DMS79 treated with DMSO at 0.1 percent for 48 hours (cell line): ENCODE results near the gene ARPP19.
"Not testable (repeated sequence)": the region's sequence is repeated elsewhere in the genome, so short reads cannot be mapped to it uniquely, and the experiment has no call there.

Source experiments
- DNase-seq: peaks from one replicate; lab custom pipeline; 2025; lab: John Stamatoyannopoulos, UW

ARPP19 gene

DNA sequence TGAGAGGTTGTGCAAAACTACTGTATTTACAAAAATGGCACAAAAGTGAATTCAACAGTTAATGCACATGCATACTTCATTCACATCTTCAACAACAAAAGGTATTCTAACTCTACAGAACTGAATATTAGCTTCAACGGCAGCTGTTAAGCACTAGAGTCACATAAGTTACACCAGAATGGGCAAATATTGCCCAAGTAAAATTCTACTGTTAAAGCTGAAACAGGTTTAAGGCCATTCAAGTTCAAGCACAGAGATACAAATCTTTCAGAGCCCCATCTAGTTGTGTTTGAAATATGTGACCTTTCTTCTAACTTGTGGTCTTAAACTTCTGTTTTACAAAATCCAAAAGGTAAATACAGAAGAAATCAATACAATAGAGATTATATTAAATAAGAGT lies 17.6 kb downstream of the ARPP19 start:
- DNase-seq = not testable (repeated sequence)

DNA sequence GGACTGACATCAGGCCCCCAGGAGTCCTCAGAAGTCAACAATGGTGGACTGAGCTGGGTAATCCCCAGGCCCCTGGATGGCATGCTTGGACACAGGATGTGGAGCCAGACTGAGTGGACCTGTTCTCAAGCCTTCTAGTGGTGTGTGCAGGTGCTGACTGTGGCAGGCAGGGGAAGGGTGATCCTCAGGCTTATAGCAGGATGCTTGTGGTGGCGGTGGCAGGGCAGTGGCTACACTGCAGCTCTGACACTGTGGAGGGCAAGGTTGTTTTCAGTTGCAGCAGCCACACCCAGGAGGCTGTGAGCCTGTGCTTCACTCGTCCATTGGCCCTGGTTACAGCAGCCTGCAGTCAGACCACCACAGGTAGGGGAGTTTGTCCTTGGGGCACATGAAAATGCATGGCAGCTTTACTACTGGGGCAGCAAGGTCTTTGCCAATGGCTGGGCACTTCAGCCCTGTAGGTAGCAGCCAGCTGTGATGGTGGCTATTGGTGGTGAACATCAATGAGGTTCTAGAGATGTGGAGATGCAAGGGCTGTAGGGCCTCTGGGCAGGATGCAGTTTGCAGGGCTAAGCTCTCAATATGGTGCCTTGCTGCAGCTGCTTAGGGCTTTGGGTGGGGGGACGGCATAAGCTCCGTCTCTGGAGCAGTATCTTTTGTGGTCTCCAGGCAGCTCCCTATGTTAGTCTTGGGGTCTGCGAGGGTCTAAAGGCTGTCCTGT lies 22.6 kb downstream of the ARPP19 start:
- DNase-seq = no peak

DNA sequence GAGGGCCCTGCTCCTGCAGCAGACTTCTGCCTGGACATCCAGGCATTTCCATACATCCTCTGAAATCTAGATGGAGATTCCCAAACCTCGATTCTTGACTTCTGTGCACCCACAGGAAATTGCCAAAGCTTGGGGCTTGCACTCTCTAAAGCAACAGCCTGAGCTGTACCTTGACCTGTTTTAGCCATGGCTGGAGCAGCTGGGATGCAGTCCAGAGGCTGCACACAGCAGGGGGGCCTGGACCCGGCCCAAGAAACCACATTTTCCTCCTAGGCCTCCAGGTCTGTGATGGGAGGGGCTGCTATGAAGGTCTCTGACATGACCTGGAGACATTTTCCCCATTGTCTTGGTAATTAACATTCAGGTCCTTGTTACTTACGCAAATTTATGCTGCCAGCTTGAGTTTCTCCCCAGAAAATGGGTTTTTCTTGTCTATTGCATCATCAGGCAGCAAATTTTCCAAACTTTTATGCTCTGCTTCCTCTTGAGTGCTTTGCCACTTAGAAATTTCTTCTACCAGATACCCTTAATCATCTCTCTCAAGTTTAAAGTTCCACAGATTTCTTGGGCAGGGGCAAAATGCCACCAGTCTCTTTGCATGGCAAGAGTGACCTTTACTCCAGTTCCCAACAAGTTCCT lies 28.3 kb downstream of the ARPP19 start:
- DNase-seq = no peak

DNA sequence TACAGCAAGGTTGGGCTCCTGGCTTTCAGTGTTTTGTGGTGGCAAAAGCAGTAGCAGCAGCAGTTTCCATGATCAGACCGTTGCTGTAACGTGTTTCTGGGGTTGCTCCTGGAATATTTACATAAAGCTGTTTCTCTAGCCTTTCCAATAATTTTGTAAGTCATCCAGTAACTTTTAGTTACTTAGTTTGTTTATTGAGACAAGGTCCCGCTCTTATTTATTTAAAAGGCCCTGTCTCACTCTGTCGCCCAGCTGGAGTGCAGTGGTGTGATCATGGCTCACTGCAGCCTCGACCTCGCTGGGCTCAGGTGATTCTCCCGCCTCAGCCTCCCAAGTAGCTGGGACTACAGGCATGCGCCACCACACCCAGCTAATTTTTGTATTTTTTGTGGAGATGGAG lies 31.4 kb downstream of the ARPP19 start:
- no peak for DNase-seq

DNA sequence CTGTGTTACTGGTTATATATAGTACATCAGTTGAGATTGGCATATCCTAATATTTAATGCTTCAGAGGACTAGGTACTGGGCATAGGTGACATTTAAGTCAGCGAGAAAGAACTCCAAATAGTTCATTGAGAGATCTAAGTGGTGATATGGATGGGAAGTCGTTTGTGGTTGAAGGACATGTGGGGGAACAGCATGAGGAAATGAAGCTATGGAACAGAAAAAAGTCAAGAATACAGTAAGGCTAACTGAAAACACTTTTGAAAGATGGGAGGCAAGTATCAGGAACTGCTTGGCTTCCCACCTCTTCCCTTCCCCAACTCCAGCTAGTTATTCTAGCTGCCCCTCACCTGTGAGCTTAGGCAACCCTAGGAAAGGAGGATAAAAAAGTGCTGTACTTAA lies 36.4 kb downstream of the ARPP19 start:
- DNase-seq = no peak

DNA sequence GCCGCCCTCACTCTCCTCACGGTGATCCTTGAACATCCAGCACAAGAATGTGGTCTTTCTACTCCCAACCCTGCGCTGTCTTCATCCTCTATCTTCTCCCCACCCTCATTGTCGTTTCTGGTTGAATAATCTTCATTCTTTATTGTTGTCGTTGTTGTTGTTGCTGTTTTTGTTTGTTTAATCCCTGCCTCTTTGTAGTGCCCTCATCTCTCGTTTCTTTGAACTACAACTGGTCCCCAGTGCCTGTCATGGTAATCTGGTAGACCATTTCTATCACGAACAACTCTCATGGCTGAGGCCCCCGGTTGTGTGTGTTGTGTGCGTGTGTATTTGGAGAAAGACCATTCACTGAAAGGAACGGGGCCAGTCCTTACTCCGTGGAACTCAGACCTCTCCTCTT lies 38.9 kb downstream of the ARPP19 start:
- no peak for DNase-seq

DNA sequence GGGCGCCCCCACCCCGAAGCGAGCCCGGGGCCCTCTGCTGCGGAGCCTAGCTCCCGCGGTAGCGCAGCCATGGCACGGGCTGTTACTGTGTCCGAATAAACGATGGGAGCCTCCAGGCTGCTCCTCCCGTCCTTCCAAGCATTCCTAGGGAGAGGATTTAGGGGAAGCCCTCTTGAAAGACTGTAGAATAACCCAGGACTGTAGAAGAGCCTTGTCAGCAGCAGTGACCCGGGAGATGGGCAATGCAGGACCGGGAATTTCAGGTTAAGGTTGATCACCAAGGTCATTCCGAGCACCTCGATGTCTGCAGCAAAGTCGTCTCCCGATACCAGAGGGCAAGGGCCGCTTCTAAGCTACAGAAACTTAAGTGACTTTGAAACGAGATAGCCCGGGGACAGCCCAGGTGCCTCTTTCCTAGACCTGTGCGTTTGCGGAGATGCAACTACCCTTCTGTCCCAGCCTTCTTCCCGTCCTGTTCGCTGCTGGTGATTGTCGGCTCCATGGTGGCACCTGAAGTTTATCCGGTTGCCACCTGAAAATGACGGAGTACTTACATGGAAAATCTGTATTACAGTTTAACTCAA lies 39.4 kb downstream of the ARPP19 start:
- DNase-seq = peak; percentile 13

DNA sequence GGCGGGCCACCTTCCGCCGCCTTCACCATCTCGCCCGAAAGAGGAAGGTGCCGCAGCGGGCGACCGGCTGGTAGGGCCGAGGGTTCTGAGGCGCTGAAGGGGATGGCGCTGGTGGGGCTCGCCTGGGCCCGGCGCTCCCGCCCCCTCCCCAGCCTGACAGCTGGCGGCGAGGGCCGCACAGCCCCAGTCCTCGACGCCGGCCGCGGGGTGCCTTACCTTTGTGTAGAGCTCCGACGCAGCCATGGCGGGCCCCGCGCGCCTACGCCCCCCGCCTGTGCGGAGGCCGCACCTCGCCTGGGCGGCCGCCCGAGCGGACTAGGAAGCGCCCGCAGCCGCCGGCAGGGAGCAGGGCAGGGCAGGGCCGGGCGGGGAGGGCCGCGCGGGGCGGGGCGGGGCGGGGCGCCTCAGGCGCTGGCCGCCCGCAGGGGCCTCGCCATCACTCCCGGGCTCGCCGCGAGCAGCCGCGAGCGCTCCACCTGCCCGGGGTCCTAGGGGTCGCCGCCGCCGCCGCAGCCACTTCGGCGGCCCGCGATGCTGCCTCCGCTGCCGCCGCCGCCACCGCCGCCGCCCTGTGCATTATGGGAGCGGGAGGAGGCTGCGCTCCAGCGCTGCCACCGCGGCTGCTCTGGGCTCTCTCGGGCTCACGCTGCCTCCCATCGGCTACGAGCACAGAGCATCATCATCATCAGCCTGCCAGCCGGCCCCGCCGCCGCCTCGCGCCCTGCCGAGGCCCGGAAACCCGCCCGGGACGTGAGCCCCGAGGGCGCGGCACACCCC lies 40.1 kb downstream of the ARPP19 start, which contains the start of gene MYO5A:
Gene MYO5A, minus strand, starts transcription at position 317 of the 777 bp plus-strand sequence. Its CDS starts 74 bp downstream, at position 243.
- peak; percentile 10 for DNase-seq

DNA sequence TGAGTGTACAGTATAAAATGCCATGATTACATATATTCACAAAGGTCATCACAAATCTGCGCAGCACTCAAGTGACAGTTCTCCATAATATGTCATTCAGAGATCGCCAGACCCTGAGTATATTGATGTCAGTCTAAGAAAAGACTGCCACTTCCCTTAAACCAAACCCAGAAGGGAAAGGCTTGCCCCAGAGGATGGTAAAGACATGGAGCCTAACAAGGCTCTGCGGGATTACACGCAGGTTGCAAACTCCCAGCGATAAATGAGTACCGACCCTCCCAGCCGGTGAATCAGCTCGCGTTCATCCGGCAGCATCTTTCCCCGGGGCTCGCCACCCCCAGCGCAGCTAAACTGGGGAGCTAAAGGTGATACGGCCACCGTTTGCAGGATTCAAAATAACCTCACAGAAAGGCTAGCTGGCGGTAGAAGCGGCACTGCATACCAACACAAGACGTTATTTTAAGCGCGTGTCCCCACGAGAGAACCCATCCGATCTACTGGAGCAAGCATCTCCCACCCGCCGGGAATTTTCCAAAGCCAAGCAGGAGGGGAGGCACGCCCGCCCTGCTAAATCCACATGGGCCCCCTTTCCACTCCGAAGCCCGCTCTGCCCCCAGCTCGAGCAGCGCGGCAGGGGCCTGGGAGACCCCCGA lies 40.8 kb downstream of the ARPP19 start:
- no peak for DNase-seq

DNA sequence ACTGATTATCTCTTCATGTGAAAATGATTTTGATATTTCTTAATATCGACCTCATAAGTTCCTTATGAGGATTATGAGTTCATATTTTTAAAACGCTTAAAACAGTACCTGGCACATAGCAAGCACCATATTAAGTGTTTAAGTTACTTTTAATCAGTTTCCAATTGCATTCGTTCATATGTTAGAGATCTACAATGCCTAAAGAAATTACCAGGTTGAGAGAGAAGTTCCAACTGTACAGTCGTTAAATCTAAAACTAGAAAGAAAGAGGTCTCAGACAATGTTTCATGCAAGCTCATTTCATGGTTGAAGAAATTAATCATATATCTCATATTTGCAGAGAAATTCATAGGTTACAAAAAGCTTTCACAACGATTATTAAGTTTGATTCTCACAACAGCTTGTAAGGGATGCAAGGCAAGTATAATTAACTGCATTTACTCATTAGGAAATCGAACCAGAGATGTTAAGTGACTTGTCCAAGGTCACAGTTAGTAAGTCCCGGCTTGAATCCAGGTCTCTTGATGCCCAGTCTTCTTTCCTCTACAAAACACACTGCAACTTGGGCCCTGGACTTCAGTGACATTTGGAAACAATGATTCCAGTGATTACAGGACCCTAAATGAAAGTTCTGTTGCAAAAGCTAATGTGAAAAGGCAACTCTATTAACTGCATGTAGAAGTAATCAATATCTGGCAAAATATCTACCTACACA lies 41.5 kb downstream of the ARPP19 start:
- DNase-seq = no peak

DNA sequence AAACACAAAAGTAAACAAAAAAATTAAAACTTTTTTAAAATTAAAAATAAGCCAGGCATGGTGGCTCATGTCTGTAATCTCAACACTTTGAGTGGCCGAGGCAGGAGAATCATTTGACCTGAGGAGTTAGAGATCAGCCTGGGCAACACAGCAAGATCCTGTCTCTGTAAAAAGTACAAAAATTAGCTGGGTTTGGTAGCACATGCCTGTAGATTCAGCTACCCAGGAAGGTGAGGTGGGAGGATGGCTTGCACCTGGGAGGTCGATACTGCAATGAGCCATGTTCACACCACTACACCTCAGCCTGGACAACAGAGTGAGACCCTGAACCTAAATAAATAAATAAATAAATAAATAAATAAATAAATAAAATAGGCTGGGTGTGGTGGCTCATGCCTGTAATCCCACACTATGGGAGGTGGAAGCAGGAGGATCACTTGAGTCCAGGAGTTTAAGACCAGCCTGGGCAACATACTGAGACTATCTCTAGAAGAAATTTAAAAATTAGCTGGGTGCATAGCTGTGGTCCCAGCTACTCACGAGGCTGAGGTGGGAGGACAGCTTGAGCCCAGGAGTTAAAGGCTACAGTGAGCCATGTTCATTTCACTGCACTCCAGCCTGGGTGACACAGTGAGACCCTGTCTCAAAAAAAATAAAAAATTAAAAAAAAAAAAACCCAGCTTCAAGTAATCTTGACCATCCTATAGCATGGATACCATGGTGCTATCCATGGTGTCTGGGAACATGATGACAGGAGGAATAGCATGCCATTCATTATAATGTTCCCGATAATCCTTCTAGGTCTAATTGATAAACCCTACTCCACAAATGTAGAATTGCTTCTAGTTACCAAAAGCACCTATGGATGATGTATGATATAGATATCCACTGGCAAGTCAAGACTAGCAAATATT lies 44.4 kb downstream of the ARPP19 start:
- DNase-seq = no peak

DNA sequence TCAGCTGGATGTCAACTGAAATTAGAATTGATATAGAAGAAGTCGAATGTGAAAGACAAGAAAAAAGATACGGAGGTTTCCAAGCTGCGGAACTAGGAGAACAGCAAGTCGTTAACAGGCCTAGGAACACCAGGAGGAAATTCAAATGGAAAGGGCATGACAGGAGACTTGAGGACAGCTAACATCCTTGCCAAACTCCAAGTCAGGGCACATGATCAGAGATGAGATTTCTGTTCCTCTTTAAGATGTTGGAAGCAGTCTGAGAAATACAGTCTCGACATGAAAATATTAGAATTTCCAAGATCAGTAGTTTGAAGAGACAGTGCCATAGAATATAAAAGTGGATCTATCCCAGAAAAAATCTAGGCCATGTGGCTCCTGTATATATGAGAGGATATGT lies 45.2 kb downstream of the ARPP19 start:
- DNase-seq = no peak

DNA sequence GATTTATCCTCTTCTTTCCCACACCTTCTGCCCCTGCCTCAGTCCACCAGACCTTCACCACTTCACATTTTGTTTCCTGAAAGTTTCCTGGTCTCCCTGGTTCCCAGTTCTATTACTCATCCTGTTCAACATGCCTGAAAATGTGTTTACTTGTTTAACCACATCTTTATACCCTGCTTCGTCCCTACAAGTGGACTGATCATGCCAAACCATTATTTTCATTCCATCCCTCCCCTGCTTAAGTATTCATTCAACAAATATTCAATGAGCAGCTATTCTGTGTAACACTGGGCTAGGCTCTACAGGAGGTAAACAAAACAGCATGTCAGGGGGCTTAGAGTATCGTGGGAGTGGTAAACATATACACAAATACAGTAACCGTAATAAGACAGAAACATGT lies 45.6 kb downstream of the ARPP19 start:
- no peak for DNase-seq

DNA sequence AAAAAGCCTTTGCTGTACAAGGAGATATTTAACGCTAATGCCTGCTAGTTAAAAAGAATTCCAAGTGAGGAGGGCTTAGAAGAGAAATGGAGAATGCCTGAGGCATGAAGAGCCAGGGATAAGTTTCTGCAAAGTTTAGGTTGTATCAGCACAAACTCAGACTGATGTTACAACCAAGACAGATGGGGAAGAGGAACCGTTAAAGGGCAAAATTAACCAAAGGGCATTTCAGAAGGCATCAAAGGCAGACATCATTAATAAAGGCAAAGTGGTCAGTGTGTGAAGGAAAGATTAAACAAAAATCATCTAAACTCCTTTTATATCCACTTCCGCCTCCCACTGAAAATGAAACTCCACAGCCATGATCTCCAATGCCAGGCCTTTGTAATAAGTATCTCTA lies 47.1 kb downstream of the ARPP19 start:
- no peak for DNase-seq

DNA sequence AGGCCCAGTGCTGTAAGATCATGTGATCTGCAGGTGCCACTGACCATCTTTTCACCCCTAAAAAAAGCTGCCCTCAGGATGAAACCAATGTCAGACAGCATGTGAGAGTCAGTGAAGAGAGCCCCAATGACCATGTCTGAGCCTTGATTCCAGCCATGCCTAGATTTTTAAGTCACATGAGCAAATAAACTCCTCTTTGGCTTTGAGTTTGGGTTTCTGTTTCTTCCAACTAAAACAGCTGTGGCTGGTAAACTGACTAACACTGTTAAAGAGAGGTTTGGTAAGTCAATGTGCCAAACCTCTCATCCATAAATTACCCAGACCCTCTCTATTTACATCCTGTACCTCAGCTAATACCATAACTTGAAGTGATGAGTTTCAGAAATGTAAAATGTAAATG lies 48.4 kb downstream of the ARPP19 start:
- no peak for DNase-seq

DNA sequence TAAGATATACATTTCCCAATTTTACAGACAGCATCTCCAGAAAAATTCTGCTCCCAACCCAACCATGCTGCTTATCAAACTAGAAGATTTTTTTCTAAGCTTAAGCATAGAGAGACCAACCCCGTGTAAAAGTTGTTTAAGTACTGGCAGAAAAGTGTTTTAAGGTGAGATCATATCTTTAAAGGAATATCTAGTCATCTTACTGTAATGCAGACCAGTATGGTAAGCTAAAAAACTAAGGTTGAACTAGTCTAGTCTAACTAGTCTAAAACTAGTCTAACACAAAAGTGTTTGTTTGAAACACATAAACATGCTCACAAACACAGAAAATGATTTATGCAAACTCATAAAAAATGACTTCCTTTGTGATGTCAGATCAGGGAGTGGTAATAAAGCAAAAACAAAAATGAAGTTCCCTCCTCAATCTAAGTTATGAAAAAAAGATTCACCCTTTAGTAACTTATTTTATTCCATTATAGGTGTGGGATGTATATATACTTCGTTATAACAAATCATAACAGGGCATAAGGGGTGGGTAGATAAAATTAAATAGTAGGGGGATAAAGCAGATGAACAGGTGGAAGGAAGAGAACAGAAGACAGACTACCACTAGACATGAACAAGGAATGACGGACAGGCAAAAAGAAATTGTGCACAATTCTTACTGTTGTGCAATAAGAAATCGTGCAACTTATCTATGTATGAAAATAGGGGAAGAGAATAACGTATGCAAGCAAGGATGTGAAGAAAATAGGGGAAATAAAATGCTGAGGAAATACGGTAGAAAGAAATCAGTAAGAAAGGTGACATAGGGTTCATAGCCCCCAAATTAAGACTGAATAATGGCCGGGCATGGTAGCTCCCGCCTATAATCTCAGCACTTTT lies 50.1 kb downstream of the ARPP19 start:
- no peak for DNase-seq

DNA sequence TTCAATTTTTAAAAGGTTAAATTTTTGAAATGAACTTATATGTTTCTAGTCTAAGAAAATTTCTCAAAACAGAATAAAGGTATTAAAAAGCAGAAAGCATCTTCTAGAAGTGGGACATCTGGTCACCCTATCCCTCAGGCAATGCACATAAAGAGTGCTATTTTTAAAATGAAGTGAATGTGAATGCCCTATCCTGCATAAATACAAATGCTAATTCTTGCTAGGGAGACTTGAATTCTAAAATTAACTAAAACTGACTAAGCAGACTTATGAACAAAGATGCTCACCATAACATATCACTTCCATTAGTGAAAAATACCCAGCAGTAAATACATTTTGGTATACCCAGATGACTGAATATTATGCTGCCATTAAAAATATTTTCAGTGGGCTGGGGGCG lies 51.8 kb downstream of the ARPP19 start:
- DNase-seq = no peak

DNA sequence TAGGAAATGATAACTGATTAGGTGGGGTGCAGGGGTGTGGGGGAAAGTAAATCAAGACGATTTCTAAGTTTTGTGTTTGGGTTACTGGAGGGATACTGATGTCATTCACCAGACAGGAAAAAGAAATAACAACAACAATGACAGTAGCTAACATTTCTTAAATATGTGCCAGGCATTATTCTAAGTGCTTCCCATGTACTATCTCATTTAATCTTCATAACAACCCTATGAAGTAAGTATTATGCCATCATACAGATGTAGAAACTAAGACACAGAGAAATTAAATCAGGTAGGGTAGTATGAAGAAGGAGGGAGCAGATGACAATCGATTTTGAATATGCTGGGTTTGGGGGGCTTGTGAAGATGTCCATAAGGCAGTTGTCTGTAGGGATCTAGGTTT lies 53.5 kb downstream of the ARPP19 start:
- DNase-seq = no peak

DNA sequence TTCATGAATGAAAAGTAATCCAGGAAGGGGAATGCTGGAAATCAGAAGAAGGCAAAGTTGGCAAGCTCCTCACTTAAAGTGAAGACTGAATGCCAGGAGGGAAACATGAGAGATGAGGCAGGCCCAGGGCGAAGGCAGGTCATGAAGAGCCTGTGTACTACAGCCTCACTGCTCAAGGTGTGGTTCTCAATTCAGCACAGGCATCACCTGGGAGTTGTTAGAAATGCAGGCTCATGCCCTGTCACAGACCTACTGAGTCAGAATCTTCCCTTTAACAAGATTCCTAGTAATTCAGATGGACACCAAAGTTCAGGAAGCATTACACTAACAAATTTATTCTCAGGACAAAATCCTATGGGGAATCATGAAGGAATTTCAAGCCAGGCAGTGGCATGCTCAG lies 54.3 kb downstream of the ARPP19 start:
- no peak for DNase-seq
